Adipocyte (in vitro differentiated cells): ENCODE results near the gene BLOC1S4.
"Not testable (repeated sequence)": the region's sequence is repeated elsewhere in the genome, so short reads cannot be mapped to it uniquely, and the experiment has no call there.

ENCODE experiments used
- DNase-seq: peaks from one replicate; pipeline ENCODE4 v3.0.0-alpha.2; 2015; ENCODE audit warnings: low read depth
- H3K27me3 ChIP-seq: replicated peaks from 2 replicates; pipeline ENCODE4 v1.7.0; 2013; ENCODE audit warnings: mild to moderate bottlenecking, low read length, moderate library complexity; ENCODE audit not compliant: control insufficient read depth, insufficient read depth
- H3K36me3 ChIP-seq: 2 replicates; pipeline ENCODE4 v1.7.0; 2013; ENCODE audit warnings: low read length, mild to moderate bottlenecking, moderate library complexity; ENCODE audit not compliant: control insufficient read depth, insufficient read depth, severe bottlenecking
- H3K4me1 ChIP-seq: 2 replicates; pipeline ENCODE4 v1.7.0; 2013; ENCODE audit warnings: mild to moderate bottlenecking, low read length, moderate library complexity; ENCODE audit not compliant: control insufficient read depth, insufficient read depth
- H3K4me3 ChIP-seq: 2 replicates; pipeline ENCODE4 v1.7.0; 2013; ENCODE audit warnings: mild to moderate bottlenecking, low read length, moderate library complexity
- H3K9ac ChIP-seq: 2 replicates; pipeline ENCODE4 v1.7.0; 2013; ENCODE audit warnings: mild to moderate bottlenecking, low read length, moderate library complexity
- H3K9me3 ChIP-seq: 2 replicates; pipeline ENCODE4 v1.7.0; 2013; ENCODE audit warnings: mild to moderate bottlenecking, low read length, moderate library complexity; ENCODE audit not compliant: control insufficient read depth

BLOC1S4 gene

GRCh38 chr4:6716018-6716911, at the start of gene BLOC1S4:
BLOC1S4 (plus strand) TSS chr4:6716174; CDS start chr4:6716210, 36 bp downstream.
- peak within 1 kb of the TSS; percentile 94 for H3K9ac ChIP-seq
- no peaks in the 10 kb centered on the region for H3K9me3 ChIP-seq
- H3K4me3 ChIP-seq, result peak within 1 kb of the TSS; percentile 88
- DNase-seq, result peak; percentile 96
- peaks cover 20% of the 10 kb centered on the region for H3K4me1 ChIP-seq
- H3K36me3 ChIP-seq, result no peaks in the 10 kb centered on the region
- no peaks in the 10 kb centered on the region for H3K27me3 ChIP-seq

GRCh38 chr4:6668391-6668790, 47.6 kb upstream of the BLOC1S4 start:
- peaks cover 4% of the 10 kb centered on the region for H3K27me3 ChIP-seq
- no peak overlapping the region for H3K4me3 ChIP-seq
- no peaks in the 10 kb centered on the region for H3K4me1 ChIP-seq
- H3K36me3 ChIP-seq, result no peaks in the 10 kb centered on the region
- no peak overlapping the region for H3K9ac ChIP-seq
- peak; percentile 40 for DNase-seq
- H3K9me3 ChIP-seq, result no peaks in the 10 kb centered on the region

GRCh38 chr4:6671648-6672047, 44.3 kb upstream of the BLOC1S4 start:
- no peak overlapping the region for H3K9ac ChIP-seq
- no peaks in the 10 kb centered on the region for H3K9me3 ChIP-seq
- H3K4me1 ChIP-seq, result peaks cover 18% of the 10 kb centered on the region
- H3K27me3 ChIP-seq, result no peaks in the 10 kb centered on the region
- H3K36me3 ChIP-seq, result no peaks in the 10 kb centered on the region
- H3K4me3 ChIP-seq, result no peak overlapping the region
- no peak for DNase-seq

- no peak for DNase-seq
- Histone ChIP-seq H3K27me3 (no peaks in the 10 kb centered on the region), H3K9ac (no peak overlapping the region), H3K9me3 (no peaks in the 10 kb centered on the region), H3K36me3 (no peaks in the 10 kb centered on the region), H3K4me1 (peaks cover 18% of the 10 kb centered on the region), H3K4me3 (no peak overlapping the region)
Measured at GRCh38 chr4:6672131-6672530, 43.8 kb upstream of the BLOC1S4 start.

GRCh38 chr4:6672541-6673190, 43.3 kb upstream of the BLOC1S4 start:
- H3K36me3 ChIP-seq, H3K4me3 ChIP-seq, H3K27me3 ChIP-seq, DNase-seq, H3K9ac ChIP-seq, H3K9me3 ChIP-seq: not testable (repeated sequence)
- H3K4me1 ChIP-seq, result peaks cover 18% of the 10 kb centered on the region

GRCh38 chr4:6673191-6673659, 42.7 kb upstream of the BLOC1S4 start:
- Histone ChIP-seq H3K4me3 (peak overlapping the region; percentile 89), H3K4me1 (peaks cover 18% of the 10 kb centered on the region), H3K9ac (peak overlapping the region; percentile 88)
- H3K9me3 ChIP-seq, H3K27me3 ChIP-seq, H3K36me3 ChIP-seq, DNase-seq: not testable (repeated sequence)

- Histone ChIP-seq H3K9ac (peak overlapping the region; percentile 88), H3K9me3 (no peaks in the 10 kb centered on the region), H3K36me3 (no peaks in the 10 kb centered on the region), H3K27me3 (no peaks in the 10 kb centered on the region), H3K4me1 (peaks cover 18% of the 10 kb centered on the region), H3K4me3 (peak overlapping the region; percentile 89)
- DNase-seq, result peak; percentile 97
Measured at GRCh38 chr4:6673660-6674499, 42.1 kb upstream of the BLOC1S4 start.

- peak; percentile 27 for DNase-seq
- Histone ChIP-seq H3K4me1 (peaks cover 18% of the 10 kb centered on the region), H3K27me3 (no peaks in the 10 kb centered on the region), H3K4me3 (peak overlapping the region; percentile 89), H3K36me3 (no peaks in the 10 kb centered on the region), H3K9ac (peak overlapping the region; percentile 88), H3K9me3 (no peaks in the 10 kb centered on the region)
Measured at GRCh38 chr4:6674500-6675149, 41.3 kb upstream of the BLOC1S4 start.

GRCh38 chr4:6676722-6677558, 39.0 kb upstream of the BLOC1S4 start:
- H3K27me3 ChIP-seq, result no peaks in the 10 kb centered on the region
- DNase-seq, result no peak

More at GRCh38 chr4:6676722-6677558, 39.0 kb upstream of the BLOC1S4 start:
- Histone ChIP-seq H3K9me3 (no peaks in the 10 kb centered on the region), H3K4me1 (peaks cover 18% of the 10 kb centered on the region), H3K4me3 (peak overlapping the region; percentile 37), H3K36me3 (no peaks in the 10 kb centered on the region), H3K9ac (no peak overlapping the region)
